ENCODE data around the gene PTCD3.

PTCD3 gene

DNA sequence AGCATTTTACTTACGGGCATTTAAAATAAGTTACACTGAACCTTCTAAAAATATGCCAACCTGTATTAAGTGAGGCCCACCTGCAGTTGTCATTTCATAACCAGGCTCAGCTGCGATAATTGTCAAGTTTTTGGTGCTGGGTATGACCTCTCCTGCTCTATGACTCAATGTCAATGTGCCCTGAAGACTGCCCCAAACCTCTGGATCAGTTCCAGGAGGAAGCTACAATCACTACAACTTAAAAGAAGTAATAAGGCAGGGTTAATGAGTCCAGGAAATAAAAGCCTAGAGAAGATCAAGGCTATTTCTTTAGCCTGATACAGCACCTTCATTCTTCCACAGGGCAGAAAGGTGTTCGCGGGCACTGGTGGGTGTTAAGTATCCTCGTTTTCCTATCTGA, 23.3 kb upstream of the PTCD3 start:
- DNase-seq = no peak

DNA sequence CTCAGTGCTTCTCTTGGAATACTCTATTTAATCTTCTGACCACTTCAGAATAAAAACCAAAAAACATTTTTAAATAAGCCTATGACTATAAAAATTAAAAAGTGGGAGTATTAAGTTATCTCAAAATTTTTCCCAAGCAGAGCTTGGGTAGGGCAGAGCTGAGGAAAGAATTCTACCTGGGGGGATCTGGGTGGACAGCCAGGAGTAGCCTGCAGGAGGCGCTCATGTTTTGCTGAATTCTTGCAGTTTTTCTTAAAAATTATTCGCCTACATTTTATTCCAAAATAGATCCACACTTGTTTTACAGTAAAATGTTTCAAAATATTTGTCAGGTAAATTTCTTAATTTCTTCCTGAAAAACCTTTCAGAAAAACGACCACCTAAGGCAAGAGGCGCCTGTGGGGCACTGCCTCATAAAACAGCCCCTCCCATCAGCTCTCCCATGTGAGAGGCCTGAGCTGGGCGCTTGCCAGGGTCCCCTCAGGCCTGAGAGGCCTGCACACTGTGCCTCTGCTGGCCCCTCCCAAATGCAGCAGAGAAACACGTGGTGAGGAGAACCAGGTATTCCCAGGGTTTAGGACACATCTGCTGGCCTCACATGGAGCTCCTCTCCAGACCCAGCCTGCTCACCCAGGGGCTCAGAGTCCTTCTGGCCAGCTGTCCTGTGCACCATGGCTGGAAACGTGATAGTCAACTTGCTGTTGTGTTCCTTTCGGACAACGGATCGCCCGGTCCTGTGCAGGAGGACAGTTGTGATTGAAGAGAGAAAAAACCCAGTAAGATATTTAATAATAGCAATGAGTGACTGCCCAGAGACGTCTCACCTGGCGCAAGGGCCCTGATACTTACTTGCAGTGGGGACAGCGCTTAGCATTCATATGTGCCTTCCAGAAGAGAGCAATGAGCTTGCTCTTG, 17.8 kb upstream of the PTCD3 start:
- DNase-seq = no peak

DNA sequence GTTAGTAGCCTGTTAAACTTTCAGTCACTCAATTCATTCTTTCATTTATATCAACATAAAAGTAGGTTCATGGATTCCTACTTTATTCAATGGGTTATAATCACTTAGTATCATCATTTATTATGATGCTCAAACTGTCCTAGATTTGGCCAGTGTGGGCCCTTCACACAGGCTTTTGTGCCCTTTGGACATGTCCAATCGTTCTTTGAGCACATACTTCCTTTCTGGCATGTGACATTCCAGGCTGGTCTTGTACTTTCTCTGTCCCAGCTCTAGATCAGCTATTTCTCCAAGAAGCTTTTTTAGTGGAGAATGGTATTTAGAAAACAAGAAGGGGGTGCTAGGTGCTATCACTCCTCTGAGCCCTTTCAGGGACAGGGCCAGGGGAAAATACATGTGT, 11.8 kb upstream of the PTCD3 start:
- no peak for DNase-seq

DNA sequence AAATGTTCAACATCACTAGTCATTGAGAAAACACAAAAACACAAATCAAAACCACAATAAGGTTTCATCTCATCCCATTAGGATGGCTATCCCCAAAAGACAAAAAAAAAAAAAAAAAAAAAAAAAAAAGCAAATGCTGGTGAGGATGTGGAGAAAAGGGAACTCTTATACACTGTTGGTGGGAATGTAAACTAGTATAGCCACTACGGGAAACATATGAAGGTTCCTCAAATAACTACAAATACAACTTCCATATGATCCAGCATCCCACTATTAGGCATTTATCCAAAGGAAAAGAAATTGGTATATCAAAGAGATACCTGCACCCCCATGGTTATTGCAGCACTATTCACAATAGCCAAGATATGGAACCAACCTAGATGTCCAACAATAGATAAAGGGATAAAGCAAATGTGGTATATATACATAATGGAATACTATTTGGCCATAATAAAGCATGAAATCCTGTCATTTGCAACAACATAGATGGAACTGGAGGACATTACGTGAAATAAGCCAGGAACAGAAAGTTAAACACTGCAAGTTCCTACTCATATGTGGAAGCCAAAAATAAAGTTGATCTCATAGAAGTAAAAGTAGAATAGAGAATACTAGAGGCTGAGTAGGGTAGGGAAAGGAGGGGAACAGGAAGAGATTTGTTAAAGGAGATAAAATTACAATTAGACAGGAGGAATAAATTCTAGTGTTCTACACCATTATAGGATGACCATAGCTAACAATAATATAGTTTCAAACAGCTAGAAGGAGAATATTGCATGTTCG, 8.7 kb upstream of the PTCD3 start:
- no peak for DNase-seq

GRCh38 chr2:86097913-86098312, 8.1 kb upstream of the PTCD3 start:
- DNase-seq = no peak

- no peak for DNase-seq
Observed at GRCh38 chr2:86102157-86102556, 3.9 kb upstream of the PTCD3 start.

- peak; percentile 91 to 96 for DNase-seq
Observed at GRCh38 chr2:86105252-86105968, 625 bp upstream of the PTCD3 start, which contains the start of gene POLR1A. POLR1A (minus strand) TSS chr2:86105886; CDS start chr2:86105776, 110 bp downstream.

DNA sequence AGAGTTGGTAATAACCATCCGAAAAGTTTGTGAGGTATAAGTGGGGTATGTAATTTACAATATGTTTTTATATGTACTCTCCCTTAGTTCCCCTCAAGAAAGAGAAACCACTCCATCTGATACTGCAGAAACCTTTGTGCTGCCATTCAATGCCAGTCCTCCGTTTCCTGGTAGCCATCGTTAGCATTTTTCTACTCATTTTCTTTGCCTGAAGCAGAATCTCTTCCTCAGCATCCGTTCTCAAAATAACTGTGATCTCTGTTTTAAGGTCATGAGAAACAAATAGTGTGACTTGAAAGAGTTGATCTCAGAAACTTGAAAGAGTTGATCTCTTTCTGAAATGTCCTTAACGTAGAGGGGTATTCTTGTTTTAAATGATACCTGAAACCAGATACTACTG, 996 bp downstream of the PTCD3 start:
- DNase-seq = no peak

- DNase-seq = no peak
Observed at GRCh38 chr2:86118130-86118529, 12.1 kb downstream of the PTCD3 start.

DNA sequence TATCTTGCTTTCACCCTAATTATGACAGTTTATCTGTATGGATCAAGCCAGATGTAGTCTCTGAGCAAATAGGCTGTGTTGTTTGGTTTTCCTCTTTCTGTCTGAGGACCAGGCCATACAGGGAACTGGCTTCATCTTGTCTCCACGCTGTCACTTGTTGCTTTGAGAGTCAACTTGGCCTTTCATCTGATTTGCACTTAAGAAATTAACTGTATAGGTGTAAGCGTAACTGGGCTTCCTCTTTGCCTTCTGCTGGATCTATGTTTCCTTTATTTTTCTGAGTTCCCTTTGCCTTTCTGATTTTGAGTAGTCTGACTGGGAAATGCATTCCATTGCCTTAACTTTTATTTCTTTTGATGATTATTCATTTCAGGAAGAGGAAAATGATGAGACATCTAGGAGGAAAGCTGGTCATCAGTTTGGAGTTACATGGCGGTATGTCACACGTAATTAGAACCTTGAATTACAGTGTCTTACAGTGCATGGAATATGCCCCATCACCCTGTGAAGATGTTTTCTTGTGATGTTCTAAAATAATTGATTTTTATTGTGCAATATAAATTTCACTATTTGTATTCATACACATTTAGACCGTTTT, 17.4 kb downstream of the PTCD3 start:
- DNase-seq = no peak

DNA sequence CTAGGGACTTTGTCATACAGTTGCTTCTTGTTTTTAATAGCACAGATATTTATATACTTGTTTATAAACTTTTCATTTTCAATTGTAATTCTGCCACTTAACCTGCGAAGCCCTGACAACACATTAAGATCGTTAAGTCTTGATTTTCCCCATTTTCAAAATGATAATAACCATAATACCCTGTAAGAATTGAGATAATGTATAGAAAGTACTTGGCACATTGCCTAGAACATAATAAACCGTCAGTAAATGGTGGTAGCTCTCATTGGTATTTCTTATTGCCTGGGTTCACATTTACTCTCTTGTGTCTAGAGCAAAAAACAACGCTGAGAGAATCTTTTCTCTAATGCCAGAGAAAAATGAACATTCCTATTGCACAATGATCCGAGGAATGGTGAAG, 18.6 kb downstream of the PTCD3 start:
- DNase-seq = no peak

DNA sequence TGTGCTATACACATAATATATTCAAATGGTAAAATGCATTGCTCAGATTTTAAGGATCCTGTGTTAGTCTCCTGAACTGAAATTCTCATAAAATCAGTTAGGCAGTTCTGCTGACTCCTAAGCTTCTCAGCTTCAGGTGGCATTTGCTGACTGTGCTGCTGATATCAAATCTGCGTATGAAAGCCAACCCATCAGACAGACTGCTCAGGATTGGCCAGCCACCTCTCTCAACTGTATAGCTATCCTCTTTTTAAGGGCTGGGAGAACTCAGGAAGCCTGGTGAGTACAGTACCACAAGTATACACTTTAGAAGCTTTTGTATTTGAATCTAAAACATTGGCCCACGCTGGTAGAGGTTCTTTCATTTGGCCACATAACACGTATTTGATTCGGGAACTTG, 28.7 kb downstream of the PTCD3 start:
- no peak for DNase-seq

DNA sequence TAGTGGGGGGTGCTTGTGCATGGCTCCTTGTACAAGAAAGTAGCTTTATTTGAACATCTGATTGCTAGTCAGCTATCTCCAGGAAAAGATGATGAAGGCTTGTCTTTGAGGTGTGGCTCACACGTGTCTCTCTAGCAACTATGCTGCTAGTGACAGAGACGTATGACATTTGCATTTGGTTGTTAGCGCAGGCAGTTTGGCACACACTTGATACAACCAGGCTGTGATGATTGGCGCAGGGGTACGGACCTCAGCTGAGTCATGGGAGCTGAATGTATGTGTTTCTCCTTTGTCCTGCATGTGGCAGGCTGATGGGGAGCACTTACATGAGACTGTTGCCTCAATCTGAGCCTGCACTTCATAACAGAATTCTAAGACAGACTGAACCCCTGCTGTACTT, 29.6 kb downstream of the PTCD3 start:
- DNase-seq = no peak

DNA sequence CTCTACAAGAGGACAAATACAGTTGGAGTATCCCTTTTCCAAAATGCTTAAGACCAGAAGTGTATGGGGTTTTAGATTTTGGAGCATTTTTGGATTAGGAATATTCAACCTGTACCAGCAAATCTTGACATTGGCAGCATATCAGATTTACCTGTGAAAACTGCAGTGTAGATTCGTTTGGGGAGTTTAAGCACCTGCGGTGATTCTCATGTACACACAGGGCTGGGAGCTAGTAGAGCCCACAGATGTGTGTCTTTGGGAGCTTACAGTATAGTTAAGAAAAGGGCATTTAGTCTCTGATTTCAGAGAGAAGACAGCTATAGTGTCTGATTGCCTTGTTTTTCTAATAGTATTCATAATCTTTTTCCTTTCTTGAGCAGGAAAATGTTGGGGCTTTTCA, 30.1 kb downstream of the PTCD3 start:
- DNase-seq = no peak

DNA sequence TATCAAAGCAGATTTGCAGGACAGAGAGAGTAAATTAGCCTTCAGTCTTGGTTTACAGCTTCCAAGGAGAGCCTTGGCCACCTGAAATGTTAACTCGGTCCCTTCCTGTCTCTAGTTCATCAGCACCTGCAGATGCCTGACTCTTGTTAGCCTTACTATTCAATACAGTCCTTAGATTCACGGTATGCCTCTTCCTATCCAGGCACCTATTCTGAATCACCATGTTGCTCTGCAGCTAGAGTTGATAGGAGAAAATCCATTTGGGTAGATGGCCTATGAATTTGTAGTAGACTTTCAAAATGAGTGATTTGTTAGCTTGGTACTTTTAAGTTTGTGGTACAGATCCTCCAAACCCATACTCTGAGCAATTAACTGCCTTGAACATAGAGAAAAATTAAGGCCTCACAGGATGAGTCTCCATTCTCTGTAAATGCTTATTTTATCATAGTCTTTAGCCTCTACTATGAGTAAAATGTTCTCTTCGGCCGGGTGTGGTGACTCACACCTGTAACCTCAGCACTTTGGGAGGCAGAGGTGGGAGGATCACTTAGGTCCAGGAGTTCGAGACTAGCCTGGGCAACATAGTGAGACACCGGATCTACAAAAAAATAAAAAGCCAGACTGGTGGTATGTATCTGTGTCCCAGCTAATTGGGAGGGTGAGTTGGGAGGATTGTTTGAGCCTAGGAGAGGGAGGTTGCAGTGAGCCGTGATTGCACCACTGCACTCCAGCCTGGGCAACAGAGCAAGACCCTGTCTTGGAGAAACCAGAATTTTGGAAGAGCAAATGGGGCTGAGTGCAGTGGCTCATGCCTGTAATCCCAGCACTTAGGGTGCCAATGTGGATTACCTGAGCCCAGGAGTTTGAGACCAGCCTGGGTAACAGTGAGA, 32.9 kb downstream of the PTCD3 start:
- DNase-seq = no peak

DNA sequence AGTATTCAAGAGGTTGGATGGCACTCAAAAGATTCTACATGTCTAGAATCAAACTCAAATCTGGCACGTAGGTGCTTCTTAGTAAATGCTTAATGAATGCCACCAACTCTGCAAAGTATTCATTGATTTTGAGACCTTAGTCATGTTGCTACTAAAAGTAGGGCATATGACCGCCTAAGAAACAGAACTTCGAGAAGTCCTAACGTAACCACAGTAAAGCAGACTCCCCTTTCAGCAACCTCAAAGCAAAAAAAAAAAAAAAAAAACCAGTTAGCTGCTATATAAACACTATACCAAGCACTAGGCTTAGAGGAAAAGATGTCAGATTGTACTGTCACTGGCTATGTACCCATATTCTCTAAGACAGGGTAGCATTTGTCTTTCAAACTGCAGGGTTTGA, 33.9 kb downstream of the PTCD3 start:
- DNase-seq = no peak

DNA sequence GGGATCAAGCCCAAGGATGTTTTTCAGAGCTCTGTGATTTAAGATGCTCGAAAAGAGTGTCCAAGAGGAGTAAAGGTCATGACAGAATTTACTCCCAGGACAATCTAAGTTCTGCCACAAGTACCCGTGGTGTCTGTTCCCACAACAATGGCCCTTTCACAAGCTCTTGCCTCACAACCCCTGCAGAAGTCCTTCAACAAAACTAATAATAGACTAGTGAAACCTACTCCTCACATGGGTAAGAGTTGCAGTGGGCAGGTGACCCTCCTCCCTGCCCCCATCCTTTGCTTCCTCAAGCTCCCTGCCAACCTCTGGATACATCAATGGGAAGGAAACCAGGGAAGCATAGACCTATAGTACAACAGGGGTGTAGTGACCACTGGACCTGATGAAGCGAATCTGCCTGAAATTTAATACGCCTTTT, 34.9 kb downstream of the PTCD3 start:
- no peak for DNase-seq

DNA sequence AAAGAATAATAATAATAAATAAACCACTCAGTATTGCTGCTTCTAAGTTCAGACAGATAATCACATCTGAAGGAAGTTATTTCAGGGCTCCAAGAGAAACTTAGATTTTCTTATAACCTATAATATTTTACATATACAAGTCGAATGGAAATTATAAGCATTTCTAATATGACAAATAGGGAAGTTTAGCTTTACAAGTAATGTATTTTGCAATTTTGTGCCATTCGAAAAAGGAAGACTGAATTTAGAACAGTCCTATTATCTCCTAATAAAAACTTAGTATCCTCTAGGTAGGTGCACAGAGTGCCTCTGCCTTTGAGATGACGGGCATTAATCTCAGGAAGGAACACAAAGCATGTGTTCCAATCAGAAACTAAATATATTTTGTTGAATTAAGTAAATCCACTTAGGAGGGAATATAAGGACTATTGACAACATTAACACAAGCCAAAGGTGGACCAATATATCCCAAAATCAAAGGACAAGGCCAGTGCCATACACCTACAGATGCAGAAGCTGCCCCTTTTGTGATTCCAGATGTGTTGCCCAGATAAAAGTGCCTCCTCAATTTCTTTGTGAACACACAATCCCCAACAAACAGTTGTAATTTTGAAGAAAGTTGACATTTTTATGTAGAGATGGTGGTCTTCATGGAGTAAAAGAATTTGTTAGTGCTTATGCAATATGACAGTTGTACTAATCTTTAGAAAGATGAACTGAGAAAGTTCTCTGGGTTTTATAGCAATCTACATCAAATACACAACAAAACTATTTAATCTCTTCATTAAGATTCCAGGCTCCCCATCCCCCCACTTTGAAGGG, 36.6 kb downstream of the PTCD3 start:
- peak in 1 of 2 experiments; percentile 20 for DNase-seq

- peak in 1 of 2 experiments; percentile 16 for DNase-seq
Observed at GRCh38 chr2:86143307-86143706, 37.3 kb downstream of the PTCD3 start.

- DNase-seq = no peak
Observed at GRCh38 chr2:86143926-86144685, 38.1 kb downstream of the PTCD3 start.

Measured in AML-193 (cell line).